ENCODE results near the gene VMO1. TPM values are rescaled to one million over a fixed set of nuclear protein-coding genes. Genes with fewer than 3 reads are reported as not detected.
A peak's percentile ranks its signal among the peaks of the same experiment; 100 is the strongest.

VMO1 gene
- total RNA-seq, 4 donors from 2014 or later, result 1.4 to 7.2 (median 3.8) TPM; not detected in 1

DNA sequence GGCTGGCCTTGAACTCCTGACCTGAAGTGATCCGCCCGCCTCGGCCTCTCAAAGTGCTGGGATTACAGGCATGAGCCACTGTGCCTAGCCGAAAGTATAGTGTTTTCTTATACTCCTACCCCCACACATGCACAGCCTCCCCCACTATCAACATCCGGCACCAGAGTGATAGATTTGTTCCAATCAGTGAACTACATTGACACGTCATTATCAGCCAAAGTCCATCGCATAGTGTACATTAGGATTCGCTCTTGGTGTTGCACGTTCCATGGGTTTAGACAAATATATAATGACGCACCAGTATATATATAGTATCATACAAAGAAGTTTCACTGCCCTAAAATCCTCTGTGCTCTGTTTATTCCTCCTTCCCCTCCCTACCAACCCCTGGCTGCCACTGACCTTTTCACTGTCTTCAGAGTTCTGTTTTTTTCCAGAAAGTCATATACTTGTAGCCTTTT is 26.4 kb downstream of the VMO1 start:
- no peak overlapping the region for H3K4me3 ChIP-seq
- ATAC-seq, result peak in 1 of 2 donors; percentile 30
- no peak overlapping the region for H3K27ac ChIP-seq
- H3K27me3 ChIP-seq, result peaks cover 2 to 5% (median 4%) of the 10 kb centered on the region in 3 donors
- TF ChIP-seq POLR2A (IDR thresholded peaks at IDR 0.05), result no peak
- TF ChIP-seq, protein P1, sequence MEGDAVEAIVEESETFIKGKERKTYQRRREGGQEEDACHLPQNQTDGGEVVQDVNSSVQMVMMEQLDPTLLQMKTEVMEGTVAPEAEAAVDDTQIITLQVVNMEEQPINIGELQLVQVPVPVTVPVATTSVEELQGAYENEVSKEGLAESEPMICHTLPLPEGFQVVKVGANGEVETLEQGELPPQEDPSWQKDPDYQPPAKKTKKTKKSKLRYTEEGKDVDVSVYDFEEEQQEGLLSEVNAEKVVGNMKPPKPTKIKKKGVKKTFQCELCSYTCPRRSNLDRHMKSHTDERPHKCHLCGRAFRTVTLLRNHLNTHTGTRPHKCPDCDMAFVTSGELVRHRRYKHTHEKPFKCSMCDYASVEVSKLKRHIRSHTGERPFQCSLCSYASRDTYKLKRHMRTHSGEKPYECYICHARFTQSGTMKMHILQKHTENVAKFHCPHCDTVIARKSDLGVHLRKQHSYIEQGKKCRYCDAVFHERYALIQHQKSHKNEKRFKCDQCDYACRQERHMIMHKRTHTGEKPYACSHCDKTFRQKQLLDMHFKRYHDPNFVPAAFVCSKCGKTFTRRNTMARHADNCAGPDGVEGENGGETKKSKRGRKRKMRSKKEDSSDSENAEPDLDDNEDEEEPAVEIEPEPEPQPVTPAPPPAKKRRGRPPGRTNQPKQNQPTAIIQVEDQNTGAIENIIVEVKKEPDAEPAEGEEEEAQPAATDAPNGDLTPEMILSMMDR (IDR thresholded peaks at IDR 0.05 in 4 of 5, conservative IDR thresholded peaks at IDR 0.05 in 1 of 5), result no peak
- H3K36me3 ChIP-seq, result no peaks in the 10 kb centered on the region
- H3K4me1 ChIP-seq, result no peaks in the 10 kb centered on the region
- H3K9me3 ChIP-seq, result no peaks in the 10 kb centered on the region
- no peak for DNase-seq
- intact Hi-C loops (cut with DNase I; ENCODE audit: low total_unique reads) (loop anchor here (10.0 kb wide), 1 partner anchor 85 kb away; no protein-coding TSS in a partner anchor), in situ Hi-C loops (cut with MboI; ENCODE audit: low sequenced_read_pairs in 4 of 4) (no loop called here)

DNA sequence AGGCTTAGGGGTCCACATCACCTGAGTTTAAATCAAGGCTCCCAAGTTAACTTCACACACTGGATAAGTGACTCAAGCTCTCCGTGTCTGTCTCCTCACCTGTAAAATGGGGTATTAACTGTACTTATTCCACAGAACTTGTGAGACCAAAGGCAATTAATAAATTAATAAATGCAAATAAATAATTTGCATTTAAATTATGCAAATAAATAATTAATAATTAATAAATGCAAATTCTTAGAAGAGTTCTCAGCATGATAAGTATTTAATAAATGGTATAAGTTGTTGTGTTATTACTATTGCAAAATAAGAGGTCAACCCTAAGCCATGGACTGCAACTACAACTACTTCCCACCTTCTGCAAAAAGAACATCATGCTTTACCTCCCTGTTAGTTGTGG is 32.8 kb downstream of the VMO1 start:
- Histone ChIP-seq H3K4me1 (no peaks in the 10 kb centered on the region), H3K9me3 (no peaks in the 10 kb centered on the region), H3K36me3 (no peaks in the 10 kb centered on the region), H3K27me3 (peaks cover 31 to 39% (median 37%) of the 10 kb centered on the region in 3 donors), H3K27ac (no peak overlapping the region), H3K4me3 (no peak overlapping the region)
- ATAC-seq, result no peak
- no peak for DNase-seq
- TF ChIP-seq, protein P1 (IDR thresholded peaks at IDR 0.05 in 4 of 5, conservative IDR thresholded peaks at IDR 0.05 in 1 of 5), result no peak
- no peak for TF ChIP-seq POLR2A (IDR thresholded peaks at IDR 0.05)
- in situ Hi-C loops (cut with MboI; ENCODE audit: low sequenced_read_pairs in 4 of 4) (no loop called here), intact Hi-C loops (cut with DNase I; ENCODE audit: low total_unique reads) (loop anchor here (10.0 kb wide), 1 partner anchor 79 kb away; no protein-coding TSS in a partner anchor)

- intact Hi-C loops (cut with DNase I; ENCODE audit: low total_unique reads), result loop anchor here (10.0 kb wide), 1 partner anchor 77 kb away; no protein-coding TSS in a partner anchor
- peaks cover 35 to 42% (median 38%) of the 10 kb centered on the region in 3 donors for H3K27me3 ChIP-seq
- in situ Hi-C loops (cut with MboI; ENCODE audit: low sequenced_read_pairs in 4 of 4), result no loop called here
These were observed 34.2 kb downstream of the VMO1 start for GRCh38 chr17:4751932-4752331.

DNA sequence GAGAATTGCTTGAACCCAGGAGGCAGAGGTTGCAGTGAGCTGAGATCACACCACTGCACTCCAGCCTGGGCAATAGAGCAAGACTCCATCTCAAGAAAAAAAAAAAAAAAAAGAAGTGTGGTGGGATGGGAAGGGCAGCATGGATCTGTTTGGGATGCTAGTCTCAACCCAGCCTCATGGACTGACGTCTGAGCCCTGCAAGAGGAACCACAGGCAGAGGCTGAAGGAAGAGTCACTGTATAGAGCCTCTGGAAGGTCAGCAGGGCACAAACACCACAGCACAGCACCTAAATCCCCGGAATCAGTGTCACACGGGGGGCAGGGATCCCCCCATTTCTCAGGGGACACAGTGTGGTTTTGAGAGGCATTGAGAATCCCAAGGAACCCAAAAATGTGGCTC is 35.6 kb downstream of the VMO1 start:
- ATAC-seq, result no peak
- Histone ChIP-seq H3K36me3 (no peaks in the 10 kb centered on the region), H3K27me3 (peaks cover 44 to 52% (median 49%) of the 10 kb centered on the region in 3 donors), H3K4me1 (no peaks in the 10 kb centered on the region), H3K9me3 (no peaks in the 10 kb centered on the region), H3K27ac (no peak overlapping the region), H3K4me3 (no peak overlapping the region)
- intact Hi-C loops (cut with DNase I; ENCODE audit: low total_unique reads) (loop anchor here (10.0 kb wide), 1 partner anchor 76 kb away; no protein-coding TSS in a partner anchor), in situ Hi-C loops (cut with MboI; ENCODE audit: low sequenced_read_pairs in 4 of 4) (no loop called here)
- TF ChIP-seq POLR2A (IDR thresholded peaks at IDR 0.05), result no peak
- TF ChIP-seq, protein P1 (IDR thresholded peaks at IDR 0.05 in 4 of 5, conservative IDR thresholded peaks at IDR 0.05 in 1 of 5), result no peak
- DNase-seq, result no peak

More at GRCh38 chr17:4751932-4752331, 34.2 kb downstream of the VMO1 start:
- no peak for ATAC-seq
- Histone ChIP-seq H3K9me3 (no peaks in the 10 kb centered on the region), H3K4me3 (no peak overlapping the region), H3K4me1 (no peaks in the 10 kb centered on the region), H3K36me3 (no peaks in the 10 kb centered on the region), H3K27ac (no peak overlapping the region)
- DNase-seq, result no peak
- TF ChIP-seq, protein P1 (IDR thresholded peaks at IDR 0.05 in 4 of 5, conservative IDR thresholded peaks at IDR 0.05 in 1 of 5), result no peak
- no peak for TF ChIP-seq POLR2A (IDR thresholded peaks at IDR 0.05)

DNA sequence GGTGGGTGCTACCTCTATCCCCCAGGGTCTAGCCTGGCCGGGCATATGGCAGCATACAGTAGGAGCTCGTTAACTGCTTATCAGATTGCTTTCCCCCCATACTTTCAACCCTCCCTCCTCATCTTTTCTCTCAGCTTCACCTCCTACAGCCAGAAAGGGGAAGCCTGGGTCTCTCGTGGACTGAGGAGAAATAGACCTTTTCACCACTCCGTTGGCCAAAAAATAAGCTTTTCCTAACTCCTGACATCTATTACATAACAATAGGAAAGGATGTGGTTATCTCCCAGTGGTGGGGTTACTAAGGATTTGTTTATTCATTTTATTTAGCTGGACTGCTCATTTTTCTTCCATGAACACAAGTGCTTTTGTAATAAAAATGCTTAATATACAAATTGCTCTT is 37.5 kb downstream of the VMO1 start:
- peaks cover 57 to 67% (median 62%) of the 10 kb centered on the region in 3 donors for H3K27me3 ChIP-seq
- H3K27ac ChIP-seq, result no peak overlapping the region
- ATAC-seq, result no peak
- TF ChIP-seq, protein P1 (IDR thresholded peaks at IDR 0.05 in 4 of 5, conservative IDR thresholded peaks at IDR 0.05 in 1 of 5), result no peak
- no peak for TF ChIP-seq POLR2A (IDR thresholded peaks at IDR 0.05)
- H3K4me1 ChIP-seq, result no peaks in the 10 kb centered on the region
- intact Hi-C loops (cut with DNase I; ENCODE audit: low total_unique reads) (no loop called here), in situ Hi-C loops (cut with MboI; ENCODE audit: low sequenced_read_pairs in 4 of 4) (no loop called here)
- no peak overlapping the region for H3K4me3 ChIP-seq
- H3K9me3 ChIP-seq, result no peaks in the 10 kb centered on the region
- no peaks in the 10 kb centered on the region for H3K36me3 ChIP-seq
- DNase-seq, result no peak
